Fibroblast of lung (primary cell): ENCODE measurements around the gene IREB2.

Experiments
- EZH2 ChIP-seq: IDR thresholded peaks from 2 replicates; pipeline ENCODE4 v1.5.1; 2012; ENCODE audit warnings: low read length, control low read depth, mild to moderate bottlenecking; ENCODE audit errors: missing control alignments
- TF ChIP-seq, protein P1 (sequence below), 2 donors: IDR thresholded peaks in 1 of 2; conservative IDR thresholded peaks in 1 of 2; 1 replicate in 1 of 2; 2 replicates in 1 of 2; pipeline ENCODE4 v1.5.1; 2011 to 2012; ENCODE audit warnings: low read length in 2 of 2, control low read depth in 1 of 2, inconsistent platforms in 1 of 2, low read depth in 1 of 2, mild to moderate bottlenecking in 1 of 2

DNA sequence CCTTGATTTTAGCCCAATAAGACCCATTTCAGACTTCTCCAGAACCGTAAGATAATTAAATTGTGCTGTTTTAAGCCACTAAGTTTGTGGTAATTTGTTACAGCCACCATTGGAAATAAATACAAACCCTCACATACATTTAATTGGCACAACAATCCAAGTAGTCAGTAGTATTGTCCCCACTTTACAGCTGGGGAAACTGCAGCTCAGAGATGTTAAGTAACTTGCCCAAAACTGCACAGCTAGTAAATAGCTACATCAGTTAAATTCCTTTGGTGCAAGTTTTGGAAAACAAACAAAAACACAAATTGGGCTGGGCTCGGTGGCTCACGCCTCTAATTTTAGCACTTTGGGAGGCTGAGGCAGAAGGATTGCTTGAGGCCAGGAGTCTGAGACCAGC, 13.3 kb upstream of the IREB2 start:
- TF ChIP-seq, protein P1, sequence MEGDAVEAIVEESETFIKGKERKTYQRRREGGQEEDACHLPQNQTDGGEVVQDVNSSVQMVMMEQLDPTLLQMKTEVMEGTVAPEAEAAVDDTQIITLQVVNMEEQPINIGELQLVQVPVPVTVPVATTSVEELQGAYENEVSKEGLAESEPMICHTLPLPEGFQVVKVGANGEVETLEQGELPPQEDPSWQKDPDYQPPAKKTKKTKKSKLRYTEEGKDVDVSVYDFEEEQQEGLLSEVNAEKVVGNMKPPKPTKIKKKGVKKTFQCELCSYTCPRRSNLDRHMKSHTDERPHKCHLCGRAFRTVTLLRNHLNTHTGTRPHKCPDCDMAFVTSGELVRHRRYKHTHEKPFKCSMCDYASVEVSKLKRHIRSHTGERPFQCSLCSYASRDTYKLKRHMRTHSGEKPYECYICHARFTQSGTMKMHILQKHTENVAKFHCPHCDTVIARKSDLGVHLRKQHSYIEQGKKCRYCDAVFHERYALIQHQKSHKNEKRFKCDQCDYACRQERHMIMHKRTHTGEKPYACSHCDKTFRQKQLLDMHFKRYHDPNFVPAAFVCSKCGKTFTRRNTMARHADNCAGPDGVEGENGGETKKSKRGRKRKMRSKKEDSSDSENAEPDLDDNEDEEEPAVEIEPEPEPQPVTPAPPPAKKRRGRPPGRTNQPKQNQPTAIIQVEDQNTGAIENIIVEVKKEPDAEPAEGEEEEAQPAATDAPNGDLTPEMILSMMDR (conservative IDR thresholded peaks at IDR 0.05 in 1 of 2, IDR thresholded peaks at IDR 0.05 in 1 of 2; ENCODE audit: low read depth in 1 of 2, low read length in 2 of 2): no peak
- TF ChIP-seq EZH2: no peak
